ENCODE data around the gene SSNA1. TPM values are rescaled to one million over a fixed set of nuclear protein-coding genes. Genes with fewer than 3 reads are reported as not detected.

The SSNA1 gene
- total and polyA plus RNA-seq, 2 donors (not counting 1 experiment from before 2014, with no cell fraction given), result 53.6 to 129 TPM

DNA sequence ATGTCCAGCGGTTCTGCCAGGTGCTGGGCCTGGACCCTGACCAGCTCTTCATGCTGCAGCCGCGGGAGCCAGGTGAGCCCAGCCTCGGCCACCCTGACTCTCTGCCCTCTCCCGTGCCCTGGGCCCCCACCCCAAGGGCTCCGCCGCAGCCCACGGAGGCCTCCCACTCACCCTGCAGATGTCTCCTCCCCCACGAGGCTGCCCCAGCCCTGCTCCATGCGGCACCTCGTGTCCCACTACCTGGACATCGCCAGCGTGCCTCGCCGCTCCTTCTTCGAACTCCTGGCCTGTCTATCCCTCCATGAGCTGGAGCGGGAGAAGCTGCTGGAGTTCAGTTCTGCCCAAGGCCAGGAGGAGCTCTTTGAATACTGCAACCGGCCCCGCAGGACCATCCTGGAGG lies 26.1 kb downstream of the SSNA1 start:
- H3K27ac Mint-ChIP-seq, result no peak overlapping the region
- WGBS (ENCODE audit: insufficient coverage), result 96% methylated on average over 19 of the region's 19 CpGs
- Histone ChIP-seq H3K27me3 (replicated peaks in 1 of 4; ENCODE audit: control extremely low read depth in 1 of 4, control insufficient read depth in 3 of 4, insufficient read depth in 4 of 4, low read length in 3 of 4) (no peaks in the 10 kb centered on the region), H3K4me1 (ENCODE audit: control insufficient read depth in 2 of 2, insufficient read depth in 2 of 2, low read length in 2 of 2) (no peaks in the 10 kb centered on the region), H3K9ac (ENCODE audit: low read length) (no peak overlapping the region), H3K27ac (ENCODE audit: low read length in 2 of 2) (no peak overlapping the region), H4K20me1 (ENCODE audit: control insufficient read depth, insufficient read depth, low read length, poor library complexity, severe bottlenecking) (no peaks in the 10 kb centered on the region), H3K4me2 (replicated peaks; ENCODE audit: low read depth, low read length, poor library complexity, severe bottlenecking) (no peak overlapping the region), H3K4me3 (ENCODE audit: control extremely low read depth in 1 of 5, extremely low read depth in 1 of 5, insufficient read depth in 1 of 5, low read depth in 2 of 5, low read length in 4 of 5) (no peak overlapping the region), H3K9me3 (ENCODE audit: control extremely low read depth in 1 of 3, control insufficient read depth in 2 of 3, insufficient read depth in 1 of 3, low read length in 2 of 3) (no peaks in the 10 kb centered on the region), H3K36me3 (replicated peaks in 1 of 2; ENCODE audit: control extremely low read depth in 1 of 2, control insufficient read depth in 1 of 2, extremely low read depth in 1 of 2, insufficient read depth in 2 of 2, low read length in 1 of 2) (no peaks in the 10 kb centered on the region), H3K79me2 (ENCODE audit: control insufficient read depth, insufficient read depth, low read length) (peaks cover 3% of the 10 kb centered on the region), H2AFZ (ENCODE audit: insufficient read depth, low read depth, low read length, poor library complexity, severe bottlenecking) (no peak overlapping the region)
- CTCF ChIA-PET, result no interaction called here
- DNase-seq (no peak), ATAC-seq (ENCODE audit: low read depth) (no peak)
- H3K4me3 Mint-ChIP-seq, result no peak overlapping the region
- no peaks in the 10 kb centered on the region for H3K4me1 Mint-ChIP-seq
- intact Hi-C loops (cut with micrococcal nuclease), result no loop called here
- H3K27me3 Mint-ChIP-seq, result no peaks in the 10 kb centered on the region
- POLR2A ChIA-PET, result interaction anchor here (1.2 kb wide), 1 partner anchor 8 kb away, joined by 4 read pairs; no protein-coding TSS in a partner anchor
- H3K9me3 Mint-ChIP-seq (ENCODE audit: insufficient read depth), result no peaks in the 10 kb centered on the region
- TF ChIP-seq EZH2 (IDR thresholded peaks at IDR 0.05; ENCODE audit: borderline replicate concordance, insufficient read depth, low read depth, low read length, poor library complexity, severe bottlenecking), result no peak
- TF ChIP-seq, protein P1, sequence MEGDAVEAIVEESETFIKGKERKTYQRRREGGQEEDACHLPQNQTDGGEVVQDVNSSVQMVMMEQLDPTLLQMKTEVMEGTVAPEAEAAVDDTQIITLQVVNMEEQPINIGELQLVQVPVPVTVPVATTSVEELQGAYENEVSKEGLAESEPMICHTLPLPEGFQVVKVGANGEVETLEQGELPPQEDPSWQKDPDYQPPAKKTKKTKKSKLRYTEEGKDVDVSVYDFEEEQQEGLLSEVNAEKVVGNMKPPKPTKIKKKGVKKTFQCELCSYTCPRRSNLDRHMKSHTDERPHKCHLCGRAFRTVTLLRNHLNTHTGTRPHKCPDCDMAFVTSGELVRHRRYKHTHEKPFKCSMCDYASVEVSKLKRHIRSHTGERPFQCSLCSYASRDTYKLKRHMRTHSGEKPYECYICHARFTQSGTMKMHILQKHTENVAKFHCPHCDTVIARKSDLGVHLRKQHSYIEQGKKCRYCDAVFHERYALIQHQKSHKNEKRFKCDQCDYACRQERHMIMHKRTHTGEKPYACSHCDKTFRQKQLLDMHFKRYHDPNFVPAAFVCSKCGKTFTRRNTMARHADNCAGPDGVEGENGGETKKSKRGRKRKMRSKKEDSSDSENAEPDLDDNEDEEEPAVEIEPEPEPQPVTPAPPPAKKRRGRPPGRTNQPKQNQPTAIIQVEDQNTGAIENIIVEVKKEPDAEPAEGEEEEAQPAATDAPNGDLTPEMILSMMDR (IDR thresholded peaks at IDR 0.05), result no peak

DNA sequence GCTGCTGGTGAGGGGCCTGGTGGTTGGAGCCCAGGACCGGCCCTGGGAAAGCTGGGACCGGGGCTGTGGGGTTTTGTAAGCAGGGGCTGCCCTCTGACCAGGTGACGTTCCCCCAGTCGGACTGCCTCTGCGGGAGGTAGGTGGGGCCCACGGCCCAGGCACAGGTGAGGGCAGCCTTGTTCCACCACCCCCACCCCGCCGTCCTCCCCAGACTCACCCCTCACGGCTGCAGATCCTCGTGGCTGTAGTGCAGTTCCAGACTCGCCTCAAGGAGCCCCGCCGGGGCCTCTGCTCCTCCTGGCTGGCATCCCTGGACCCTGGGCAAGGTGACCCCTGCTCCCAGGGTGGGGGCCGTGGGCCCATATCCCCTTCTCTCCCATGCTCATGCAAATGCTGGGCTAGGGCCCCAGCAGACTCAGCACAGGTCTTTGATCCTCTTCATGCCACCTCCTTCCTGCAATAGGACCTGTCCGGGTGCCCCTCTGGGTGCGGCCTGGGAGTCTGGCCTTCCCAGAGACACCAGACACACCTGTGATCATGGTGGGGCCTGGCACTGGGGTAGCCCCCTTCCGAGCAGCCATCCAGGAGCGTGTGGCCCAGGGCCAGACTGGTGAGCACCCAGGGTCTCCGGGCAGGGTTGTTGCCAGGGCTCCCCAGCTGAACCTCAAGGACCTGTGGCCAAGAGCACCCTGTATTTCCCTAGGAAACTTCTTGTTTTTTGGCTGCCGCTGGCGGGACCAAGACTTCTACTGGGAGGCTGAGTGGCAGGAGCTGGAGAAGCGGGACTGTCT lies 26.9 kb downstream of the SSNA1 start:
- Mint-ChIP-seq H3K27me3 (no peaks in the 10 kb centered on the region), H3K27ac (no peak overlapping the region), H3K9me3 (ENCODE audit: insufficient read depth) (no peaks in the 10 kb centered on the region), H3K4me1 (no peaks in the 10 kb centered on the region), H3K4me3 (no peak overlapping the region)
- Histone ChIP-seq H2AFZ (ENCODE audit: insufficient read depth, low read depth, low read length, poor library complexity, severe bottlenecking) (no peak overlapping the region), H3K27me3 (replicated peaks in 1 of 4; ENCODE audit: control extremely low read depth in 1 of 4, control insufficient read depth in 3 of 4, insufficient read depth in 4 of 4, low read length in 3 of 4) (no peaks in the 10 kb centered on the region), H3K36me3 (replicated peaks in 1 of 2; ENCODE audit: control extremely low read depth in 1 of 2, control insufficient read depth in 1 of 2, extremely low read depth in 1 of 2, insufficient read depth in 2 of 2, low read length in 1 of 2) (no peaks in the 10 kb centered on the region), H3K9ac (ENCODE audit: low read length) (no peak overlapping the region), H3K4me1 (ENCODE audit: control insufficient read depth in 2 of 2, insufficient read depth in 2 of 2, low read length in 2 of 2) (no peaks in the 10 kb centered on the region), H3K9me3 (ENCODE audit: control extremely low read depth in 1 of 3, control insufficient read depth in 2 of 3, insufficient read depth in 1 of 3, low read length in 2 of 3) (no peaks in the 10 kb centered on the region), H3K4me2 (replicated peaks; ENCODE audit: low read depth, low read length, poor library complexity, severe bottlenecking) (no peak overlapping the region), H3K27ac (ENCODE audit: low read length in 2 of 2) (no peak overlapping the region), H3K79me2 (ENCODE audit: control insufficient read depth, insufficient read depth, low read length) (peaks cover 3% of the 10 kb centered on the region), H4K20me1 (ENCODE audit: control insufficient read depth, insufficient read depth, low read length, poor library complexity, severe bottlenecking) (no peaks in the 10 kb centered on the region), H3K4me3 (ENCODE audit: control extremely low read depth in 1 of 5, extremely low read depth in 1 of 5, insufficient read depth in 1 of 5, low read depth in 2 of 5, low read length in 4 of 5) (no peak overlapping the region)
- 97% methylated on average over 22 of the region's 22 CpGs for WGBS (ENCODE audit: insufficient coverage)
- intact Hi-C loops (cut with micrococcal nuclease), result no loop called here
- ChIA-PET CTCF (no interaction called here), POLR2A (no interaction called here)
- ATAC-seq (ENCODE audit: low read depth) (no peak), DNase-seq (no peak)
- TF ChIP-seq EZH2 (IDR thresholded peaks at IDR 0.05; ENCODE audit: borderline replicate concordance, insufficient read depth, low read depth, low read length, poor library complexity, severe bottlenecking), result no peak
- TF ChIP-seq, protein P1 (IDR thresholded peaks at IDR 0.05), result no peak
